HT1080 (cell line): ENCODE measurements around the gene SRGN. TPM values are rescaled to one million over a fixed set of nuclear protein-coding genes. Genes with fewer than 3 reads are reported as not detected.

Source experiments
- DNase-seq: peaks from one replicate; pipeline ENCODE4 v3.0.0-alpha.2; 2015; ENCODE audit warnings: low read depth
- total RNA-seq: library from RNA; depleted of rRNA; stranded (reverse); fragments of >200 nt; shearing (Covaris generic); gene quantifications from 2 replicates; pipeline ENCODE4 v1.2.3, GENCODE V29; 2014

Gene SRGN
- total RNA-seq, 1 experiment from 2014 or later: 180 TPM

- DNase-seq: no peak
Observed at GRCh38 chr10:69060127-69060798, 27.6 kb upstream of the SRGN start.

- DNase-seq: peak; percentile 99
Observed at GRCh38 chr10:69061305-69062161, 26.4 kb upstream of the SRGN start.

GRCh38 chr10:69062901-69063300 lies 25.0 kb upstream of the SRGN start:
- DNase-seq: no peak

- no peak for DNase-seq
Observed at GRCh38 chr10:69064762-69065328, 23.1 kb upstream of the SRGN start.

GRCh38 chr10:69065406-69066361 lies 22.2 kb upstream of the SRGN start:
- DNase-seq: peak; percentile 60

- DNase-seq: no peak
Observed at GRCh38 chr10:69067189-69067588, 20.7 kb upstream of the SRGN start.

- no peak for DNase-seq
Observed at GRCh38 chr10:69068549-69068948, 19.4 kb upstream of the SRGN start.

- no peak for DNase-seq
Observed at GRCh38 chr10:69069090-69070042, 18.5 kb upstream of the SRGN start.

GRCh38 chr10:69070951-69071350 lies 17.0 kb upstream of the SRGN start:
- no peak for DNase-seq

- no peak for DNase-seq
Observed at GRCh38 chr10:69071610-69072009, 16.3 kb upstream of the SRGN start.

GRCh38 chr10:69073026-69073425 lies 14.9 kb upstream of the SRGN start:
- DNase-seq: no peak

- no peak for DNase-seq
Observed at GRCh38 chr10:69073736-69074364, 14.1 kb upstream of the SRGN start.

- DNase-seq: no peak
Observed at GRCh38 chr10:69074532-69074931, 13.4 kb upstream of the SRGN start.

- DNase-seq: no peak
Observed at GRCh38 chr10:69075431-69075830, 12.5 kb upstream of the SRGN start.

GRCh38 chr10:69078311-69078710 lies 9.6 kb upstream of the SRGN start:
- no peak for DNase-seq

- DNase-seq: no peak
Observed at GRCh38 chr10:69080226-69080625, 7.7 kb upstream of the SRGN start.

GRCh38 chr10:69086001-69086509 lies 1.8 kb upstream of the SRGN start:
- DNase-seq: peak; percentile 61

- DNase-seq: no peak
Observed at GRCh38 chr10:69088471-69088769, 517 bp downstream of the SRGN start.

- peak; percentile 68 for DNase-seq
Observed at GRCh38 chr10:69088801-69089501, 1.0 kb downstream of the SRGN start.
